Stomach smooth muscle (tissue), 2 donors: ENCODE data around the gene TDP1.
"Not testable (repeated sequence)": the region's sequence is repeated elsewhere in the genome, so short reads cannot be mapped to it uniquely, and the experiment has no call there.

Experiments
- H3K27ac ChIP-seq: one replicate; pipeline ENCODE4 v1.7.0; 2013; ENCODE audit warnings: mild to moderate bottlenecking, low read length, inconsistent platforms
- H3K27me3 ChIP-seq, 2 donors: one replicate each; pipeline ENCODE4 v1.7.0; 2013; ENCODE audit warnings: low read length in 2 of 2; ENCODE audit not compliant: insufficient read depth in 2 of 2, control insufficient read depth in 1 of 2
- H3K36me3 ChIP-seq, 2 donors: one replicate each; pipeline ENCODE4 v1.7.0; 2013; ENCODE audit warnings: low read length in 2 of 2; ENCODE audit not compliant: control insufficient read depth in 2 of 2, insufficient read depth in 2 of 2
- H3K4me1 ChIP-seq: one replicate; pipeline ENCODE4 v1.7.0; 2013; ENCODE audit warnings: low read length; ENCODE audit not compliant: control insufficient read depth, insufficient read depth
- H3K4me3 ChIP-seq, 2 donors: one replicate each; pipeline ENCODE4 v1.7.0; 2013; ENCODE audit warnings: low read length in 2 of 2
- H3K9ac ChIP-seq, 2 donors: one replicate each; pipeline ENCODE4 v1.7.0; 2013; ENCODE audit warnings: low read length in 2 of 2, mild to moderate bottlenecking in 1 of 2
- H3K9me3 ChIP-seq, 2 donors: one replicate each; pipeline ENCODE4 v1.7.0; 2013; ENCODE audit warnings: low read length in 2 of 2; ENCODE audit not compliant: control insufficient read depth in 2 of 2
- donor health status: healthy.
- donor health status: Pancreatic carcinoma.

Gene TDP1

DNA sequence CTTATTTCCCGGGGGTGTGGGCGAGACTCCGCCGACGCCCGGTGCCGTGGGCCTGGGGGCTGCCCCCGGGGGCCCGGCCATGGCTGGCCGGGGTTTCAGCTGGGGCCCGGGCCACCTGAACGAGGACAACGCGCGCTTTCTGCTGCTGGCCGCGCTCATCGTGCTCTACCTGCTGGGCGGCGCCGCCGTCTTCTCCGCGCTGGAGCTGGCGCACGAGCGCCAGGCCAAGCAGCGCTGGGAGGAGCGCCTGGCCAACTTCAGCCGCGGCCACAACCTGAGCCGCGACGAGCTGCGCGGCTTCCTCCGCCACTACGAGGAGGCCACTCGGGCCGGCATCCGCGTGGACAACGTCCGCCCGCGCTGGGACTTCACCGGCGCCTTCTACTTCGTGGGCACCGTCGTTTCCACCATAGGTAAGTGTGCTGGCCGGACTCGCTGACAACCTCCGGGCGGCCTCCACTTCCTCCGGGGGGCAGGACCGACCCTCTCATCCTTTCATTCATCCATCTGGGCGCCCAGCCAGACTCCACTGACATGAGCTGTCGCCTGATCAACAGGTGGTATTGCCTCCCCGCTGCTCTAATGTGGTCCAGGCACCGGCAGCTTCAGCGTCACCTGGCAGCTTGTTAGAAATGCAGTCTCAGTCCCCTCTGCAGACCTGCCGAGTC, 106.5 kb downstream of the TDP1 start:
- Histone ChIP-seq H3K9me3 (no peaks in the 10 kb centered on the region), H3K4me3 (peak overlapping the region; percentile 25 to 64), H3K4me1 (peaks cover 19% of the 10 kb centered on the region), H3K36me3 (no peaks in the 10 kb centered on the region), H3K27ac (no peak overlapping the region), H3K27me3 (peaks cover 40 to 53% of the 10 kb centered on the region in 2 donors), H3K9ac (no peak overlapping the region)

DNA sequence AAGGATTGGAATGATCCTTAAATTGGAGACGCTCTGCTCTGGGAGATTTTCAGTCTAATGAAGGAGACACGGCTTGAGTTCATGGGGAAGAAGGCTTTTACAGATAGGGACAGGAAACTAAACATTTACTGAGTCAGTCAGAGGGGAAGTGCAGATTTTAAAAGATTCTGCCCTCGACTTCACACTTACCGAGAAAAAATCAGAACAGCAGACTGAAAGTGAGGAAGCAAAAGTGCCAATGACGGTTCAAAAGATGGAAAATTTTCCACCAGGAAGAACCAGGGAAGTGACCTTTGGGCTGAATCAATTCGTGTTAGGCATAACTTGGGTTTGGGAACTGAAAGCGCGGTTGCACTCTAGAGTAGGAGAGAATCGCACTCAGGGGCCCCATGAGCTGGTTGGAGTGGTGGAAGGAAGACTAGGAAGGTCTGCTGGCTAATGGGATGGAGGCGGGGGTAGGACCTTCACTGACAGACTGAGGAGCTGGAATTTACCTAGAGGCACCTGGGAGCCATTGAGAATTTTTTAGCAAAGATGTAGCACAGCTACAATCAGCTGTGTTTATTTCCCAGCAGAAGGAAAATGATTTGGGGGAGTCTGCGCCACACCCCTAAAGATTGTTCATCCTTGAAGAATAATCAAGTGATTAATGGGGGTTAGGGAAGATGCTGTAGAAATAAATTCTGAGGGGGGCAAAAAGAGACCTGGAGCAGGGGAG, 107.3 kb downstream of the TDP1 start:
- Histone ChIP-seq H3K36me3 (no peaks in the 10 kb centered on the region), H3K27me3 (peaks cover 42 to 53% of the 10 kb centered on the region in 2 donors), H3K9me3 (no peaks in the 10 kb centered on the region), H3K27ac (no peak overlapping the region), H3K9ac (no peak overlapping the region), H3K4me3 (no peak overlapping the region), H3K4me1 (peaks cover 19% of the 10 kb centered on the region)

DNA sequence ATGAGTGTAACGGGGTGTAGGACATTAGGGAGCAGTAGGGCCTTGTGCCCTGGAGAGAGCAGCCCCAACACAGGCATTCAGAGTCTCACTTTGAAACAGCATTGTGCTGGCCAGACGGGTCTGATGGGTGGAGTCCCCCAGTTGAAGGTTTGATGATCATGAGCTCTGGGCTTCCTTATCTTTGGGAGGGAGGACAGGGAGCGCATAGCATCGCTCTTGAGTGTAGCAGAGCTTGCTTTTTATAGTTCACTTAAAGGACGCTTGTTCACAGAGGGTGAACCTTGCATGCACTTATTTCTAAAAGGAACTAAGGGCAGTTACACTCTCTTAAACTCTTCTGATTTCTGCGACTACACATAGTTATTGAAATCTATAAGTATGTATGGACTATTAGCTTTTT, 116.6 kb downstream of the TDP1 start:
- peaks cover 0 to 3% of the 10 kb centered on the region in 2 donors for H3K27me3 ChIP-seq
- H3K36me3 ChIP-seq: no peaks in the 10 kb centered on the region
- H3K27ac ChIP-seq: no peak overlapping the region
- no peaks in the 10 kb centered on the region for H3K4me1 ChIP-seq
- no peak overlapping the region for H3K4me3 ChIP-seq
- no peaks in the 10 kb centered on the region for H3K9me3 ChIP-seq
- no peak overlapping the region for H3K9ac ChIP-seq

DNA sequence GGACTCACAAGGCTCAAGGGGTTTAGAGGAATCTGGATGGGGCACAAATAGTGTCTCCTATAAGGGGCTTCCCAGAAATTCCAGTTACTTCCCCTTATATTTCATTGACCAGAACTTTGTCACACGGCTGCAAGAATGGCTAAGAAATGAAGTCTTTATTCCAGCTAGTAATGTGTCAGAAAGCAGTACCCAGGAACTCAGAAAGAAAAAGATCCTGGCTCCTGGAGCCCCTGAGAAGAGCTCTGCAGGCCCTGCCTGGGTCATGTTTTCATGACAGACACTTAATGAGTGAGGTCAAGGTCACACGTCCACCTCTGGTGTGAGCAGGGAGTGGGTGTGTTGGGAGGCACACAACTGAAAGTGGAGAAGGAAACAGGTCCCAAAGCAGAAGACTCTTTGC, 123.8 kb downstream of the TDP1 start:
- Histone ChIP-seq H3K4me1 (no peaks in the 10 kb centered on the region), H3K9me3 (no peaks in the 10 kb centered on the region), H3K4me3 (no peak overlapping the region), H3K36me3 (no peaks in the 10 kb centered on the region), H3K27me3 (no peaks in the 10 kb centered on the region), H3K27ac (no peak overlapping the region), H3K9ac (no peak overlapping the region)

DNA sequence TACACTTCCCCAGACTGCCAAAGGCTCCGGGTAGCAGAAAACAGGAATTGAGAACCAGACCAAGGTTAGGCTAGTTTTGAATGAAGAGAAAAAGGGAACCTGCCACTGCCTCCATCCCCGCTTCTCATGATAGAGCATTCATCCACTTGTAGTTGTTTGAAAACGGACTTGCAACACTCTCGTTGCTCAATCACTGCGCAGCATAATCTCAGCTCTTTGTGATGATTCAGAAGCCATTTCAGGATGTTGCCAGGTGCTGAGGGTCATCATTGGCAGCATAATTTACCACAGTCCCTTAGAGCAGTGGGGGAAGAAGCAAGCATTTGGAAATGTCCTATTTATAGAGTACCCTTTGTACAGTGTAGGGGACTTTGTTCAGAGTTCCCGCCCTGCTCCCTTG, 131.7 kb downstream of the TDP1 start:
- H3K4me1 ChIP-seq: peaks cover 6% of the 10 kb centered on the region
- no peak overlapping the region for H3K4me3 ChIP-seq
- H3K9ac ChIP-seq: peak overlapping the region in 1 of 2 donors; percentile 21
- H3K9me3 ChIP-seq: no peaks in the 10 kb centered on the region
- no peaks in the 10 kb centered on the region for H3K27me3 ChIP-seq
- no peak overlapping the region for H3K27ac ChIP-seq
- H3K36me3 ChIP-seq: no peaks in the 10 kb centered on the region

DNA sequence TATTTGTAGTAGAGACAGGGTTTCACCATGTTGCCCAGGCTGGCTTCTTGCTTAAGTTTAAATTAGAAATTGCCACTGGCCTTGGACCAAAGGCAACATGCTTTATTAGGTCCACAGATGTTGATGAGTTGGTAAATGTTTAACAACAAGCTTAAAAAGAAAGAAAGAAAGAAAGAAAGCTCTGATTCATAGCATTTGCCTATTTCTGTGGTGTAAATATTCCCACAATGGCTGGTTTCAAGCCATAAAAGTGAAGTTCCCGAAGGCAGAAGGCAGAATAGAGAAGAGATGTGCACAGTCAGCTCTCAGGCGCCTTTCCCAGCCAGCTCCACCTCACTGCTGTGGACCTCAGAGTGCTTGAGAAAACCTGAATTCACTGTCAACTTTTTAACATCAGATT, 132.4 kb downstream of the TDP1 start:
- Histone ChIP-seq H3K9ac (no peak overlapping the region), H3K36me3 (no peaks in the 10 kb centered on the region), H3K4me3 (no peak overlapping the region), H3K27me3 (no peaks in the 10 kb centered on the region), H3K9me3 (peaks cover 0 to 2% of the 10 kb centered on the region in 2 donors), H3K4me1 (peaks cover 6% of the 10 kb centered on the region), H3K27ac (no peak overlapping the region)

DNA sequence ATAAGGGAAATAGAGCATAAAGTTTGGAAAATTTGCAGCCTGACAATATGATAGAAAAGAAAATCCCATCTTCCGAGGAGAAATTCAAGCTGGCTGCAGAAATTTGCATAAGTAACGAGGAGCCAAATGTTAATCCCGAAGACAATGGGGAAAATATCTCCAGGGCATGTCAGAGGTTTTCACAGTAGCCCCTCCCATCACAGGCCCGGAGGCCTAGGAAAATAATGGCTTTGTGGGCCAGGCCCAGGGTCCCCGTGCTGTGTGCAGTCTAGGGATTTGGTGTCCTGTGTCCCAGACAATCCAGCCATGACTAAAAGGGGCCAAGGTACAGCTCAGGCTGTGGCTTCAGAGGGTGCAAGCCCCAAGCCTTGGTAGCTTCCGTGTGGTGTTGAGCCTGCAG, 133.8 kb downstream of the TDP1 start:
- not testable (repeated sequence) for H3K9ac ChIP-seq, H3K9me3 ChIP-seq, H3K27me3 ChIP-seq, H3K36me3 ChIP-seq, H3K4me3 ChIP-seq, H3K4me1 ChIP-seq, H3K27ac ChIP-seq

DNA sequence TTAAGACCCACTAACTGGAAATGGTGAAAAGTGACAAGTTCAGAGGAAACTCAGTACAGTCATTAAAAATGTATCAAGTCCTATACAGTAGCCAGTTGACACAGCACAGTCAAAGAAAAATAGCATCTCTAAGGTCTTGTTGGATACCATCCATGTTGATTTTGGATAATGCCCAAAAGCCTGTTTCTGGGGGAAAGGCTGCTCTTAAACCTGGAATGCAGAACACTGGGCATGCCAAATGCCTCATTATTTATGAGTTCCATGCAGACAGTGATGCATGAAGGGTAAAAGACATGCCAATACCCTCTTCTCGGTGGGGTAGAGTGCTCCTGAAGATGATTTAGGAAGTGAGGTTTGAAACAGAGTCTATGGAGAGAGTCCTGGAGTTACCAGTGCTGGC, 135.7 kb downstream of the TDP1 start:
- H3K27me3 ChIP-seq: no peaks in the 10 kb centered on the region
- peaks cover 6% of the 10 kb centered on the region for H3K4me1 ChIP-seq
- H3K4me3 ChIP-seq: peak overlapping the region in 1 of 2 donors; percentile 29
- no peak overlapping the region for H3K27ac ChIP-seq
- H3K36me3 ChIP-seq: no peaks in the 10 kb centered on the region
- no peak overlapping the region for H3K9ac ChIP-seq
- H3K9me3 ChIP-seq: peaks cover 0 to 2% of the 10 kb centered on the region in 2 donors

DNA sequence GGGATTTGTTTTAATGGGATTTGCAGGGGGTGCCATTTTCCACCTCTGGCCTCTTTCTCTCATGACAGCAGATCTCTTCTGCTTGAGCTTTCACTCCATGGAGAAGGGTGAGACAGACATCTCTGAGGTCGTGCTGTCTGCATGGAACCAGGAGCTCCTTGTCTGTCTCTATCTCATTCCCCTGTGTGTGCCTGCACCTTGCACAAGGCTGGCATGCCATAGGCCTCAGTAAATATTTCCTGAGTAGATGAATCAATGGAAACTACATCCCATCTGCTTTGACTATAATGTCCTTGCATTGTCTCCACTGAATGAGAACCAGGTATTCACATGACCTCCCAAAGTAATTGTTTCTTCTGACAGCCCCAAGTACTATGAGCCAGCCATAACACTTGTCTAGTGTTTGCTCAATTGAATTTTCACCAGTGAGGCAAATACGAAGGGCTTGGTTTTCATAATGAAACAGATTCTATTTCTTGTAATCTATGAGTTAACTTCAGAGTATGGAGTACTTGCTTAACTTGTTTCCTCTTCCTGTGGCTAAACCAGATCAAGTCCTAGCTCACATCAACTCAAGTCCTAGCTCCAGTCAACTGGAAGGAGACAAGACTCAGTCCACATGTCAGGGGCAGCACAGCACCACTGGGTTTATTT, 138.3 kb downstream of the TDP1 start:
- H3K27ac ChIP-seq: no peak overlapping the region
- no peak overlapping the region for H3K9ac ChIP-seq
- H3K9me3 ChIP-seq: peaks cover 0 to 2% of the 10 kb centered on the region in 2 donors
- H3K27me3 ChIP-seq: no peaks in the 10 kb centered on the region
- H3K36me3 ChIP-seq: no peaks in the 10 kb centered on the region
- no peak overlapping the region for H3K4me3 ChIP-seq
- H3K4me1 ChIP-seq: peaks cover 6% of the 10 kb centered on the region
